Nucleus accumbens (tissue), 56 donors: ENCODE results near the gene NPBWR2.
A peak's percentile ranks its signal among the peaks of the same experiment; 100 is the strongest.
"Not testable (repeated sequence)": the region's sequence is repeated elsewhere in the genome, so short reads cannot be mapped to it uniquely, and the experiment has no call there.

Experiments
- DNase-seq, 56 donors: peaks; one replicate each; lab custom pipeline; 2025; lab: John Stamatoyannopoulos, UW

NPBWR2 gene

DNA sequence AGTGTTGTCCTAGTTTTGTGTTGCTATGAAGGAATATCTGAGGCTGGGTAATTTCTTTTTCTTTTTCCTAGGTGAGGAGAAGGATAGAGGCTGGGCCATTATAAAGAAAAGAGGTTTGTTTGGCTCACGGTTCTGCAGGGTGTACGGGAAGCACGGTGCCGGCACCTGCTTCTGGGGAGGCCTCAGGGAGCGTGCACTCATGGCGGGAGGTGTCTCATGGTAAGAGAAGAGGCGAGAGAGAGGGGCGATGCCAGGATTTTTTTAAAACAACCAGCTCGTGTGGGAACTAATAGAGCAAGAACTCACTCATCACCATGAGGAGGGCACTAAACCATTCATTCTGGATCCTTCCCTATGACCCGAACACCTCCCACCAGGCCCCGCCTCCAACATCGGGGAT lies 14.2 kb upstream of the NPBWR2 start:
- no peak for DNase-seq

DNA sequence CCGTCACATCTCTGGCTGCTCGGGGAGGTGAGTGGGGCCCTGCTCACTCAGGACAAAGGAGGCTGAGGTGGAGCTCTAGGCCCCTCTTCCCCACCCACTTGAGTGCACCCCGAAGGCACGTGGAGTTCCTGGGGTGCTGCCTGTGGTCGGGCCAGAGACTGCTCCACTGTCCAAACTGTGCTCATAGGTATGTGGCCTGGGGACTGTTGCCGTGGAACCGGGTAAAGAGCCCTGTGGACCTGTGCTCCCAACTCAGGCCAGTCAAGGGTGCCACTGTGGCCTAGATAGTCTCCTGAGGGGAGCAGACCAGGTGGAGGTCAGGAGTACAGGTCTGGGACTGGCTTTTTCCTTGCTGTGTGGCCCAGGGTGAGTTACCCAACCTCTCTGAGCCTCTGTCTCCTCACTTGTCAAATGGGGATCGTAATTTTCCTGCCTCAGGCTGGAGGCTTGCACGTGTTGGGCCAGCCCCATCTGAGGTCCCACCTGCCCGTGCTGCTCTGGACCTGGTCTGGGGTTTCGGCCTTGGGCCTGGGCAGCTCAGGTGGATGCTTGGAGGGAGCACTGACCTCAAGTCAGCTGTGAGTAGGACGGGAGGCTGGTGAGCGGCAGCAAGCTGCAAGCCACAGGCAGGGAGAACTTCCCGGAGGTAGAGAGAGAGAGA lies 12.4 kb upstream of the NPBWR2 start:
- DNase-seq, result no peak

DNA sequence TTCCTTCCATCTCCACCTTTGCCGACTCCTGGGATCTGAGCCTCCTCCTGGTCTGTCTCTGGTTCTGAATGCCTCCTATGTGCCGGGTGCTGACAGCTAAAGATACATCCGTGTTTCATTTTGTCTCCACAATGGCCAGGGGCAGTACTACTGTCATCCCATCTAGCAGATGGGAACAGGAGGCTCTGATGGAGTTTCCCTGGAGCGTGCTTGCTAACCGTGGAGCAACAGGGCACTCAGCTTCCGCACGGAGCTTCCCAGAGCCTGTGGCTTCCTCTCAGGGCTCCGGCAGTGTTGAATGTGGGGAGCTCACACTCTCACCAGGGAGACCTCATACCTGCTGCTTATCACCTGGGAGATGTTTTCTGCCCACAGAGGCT lies 11.9 kb upstream of the NPBWR2 start:
- DNase-seq, result no peak

DNA sequence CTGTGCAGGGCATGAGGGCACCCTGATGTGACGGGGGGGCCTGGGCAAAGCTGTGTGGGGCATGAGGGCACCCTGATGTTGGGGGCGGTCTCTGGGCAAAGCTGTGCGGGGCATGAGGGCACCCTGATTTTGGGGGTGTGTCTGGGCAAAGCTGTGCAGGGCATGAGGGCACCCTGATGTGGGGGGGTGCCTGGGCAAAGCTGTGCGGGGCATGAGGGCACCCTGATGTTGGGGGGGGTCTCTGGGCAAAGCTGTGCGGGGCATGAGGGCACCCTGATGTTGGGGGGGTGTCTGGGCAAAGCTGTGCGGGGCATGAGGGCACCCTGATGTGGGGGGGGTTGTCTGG lies 10.0 kb upstream of the NPBWR2 start:
- DNase-seq, result not testable (repeated sequence)

DNA sequence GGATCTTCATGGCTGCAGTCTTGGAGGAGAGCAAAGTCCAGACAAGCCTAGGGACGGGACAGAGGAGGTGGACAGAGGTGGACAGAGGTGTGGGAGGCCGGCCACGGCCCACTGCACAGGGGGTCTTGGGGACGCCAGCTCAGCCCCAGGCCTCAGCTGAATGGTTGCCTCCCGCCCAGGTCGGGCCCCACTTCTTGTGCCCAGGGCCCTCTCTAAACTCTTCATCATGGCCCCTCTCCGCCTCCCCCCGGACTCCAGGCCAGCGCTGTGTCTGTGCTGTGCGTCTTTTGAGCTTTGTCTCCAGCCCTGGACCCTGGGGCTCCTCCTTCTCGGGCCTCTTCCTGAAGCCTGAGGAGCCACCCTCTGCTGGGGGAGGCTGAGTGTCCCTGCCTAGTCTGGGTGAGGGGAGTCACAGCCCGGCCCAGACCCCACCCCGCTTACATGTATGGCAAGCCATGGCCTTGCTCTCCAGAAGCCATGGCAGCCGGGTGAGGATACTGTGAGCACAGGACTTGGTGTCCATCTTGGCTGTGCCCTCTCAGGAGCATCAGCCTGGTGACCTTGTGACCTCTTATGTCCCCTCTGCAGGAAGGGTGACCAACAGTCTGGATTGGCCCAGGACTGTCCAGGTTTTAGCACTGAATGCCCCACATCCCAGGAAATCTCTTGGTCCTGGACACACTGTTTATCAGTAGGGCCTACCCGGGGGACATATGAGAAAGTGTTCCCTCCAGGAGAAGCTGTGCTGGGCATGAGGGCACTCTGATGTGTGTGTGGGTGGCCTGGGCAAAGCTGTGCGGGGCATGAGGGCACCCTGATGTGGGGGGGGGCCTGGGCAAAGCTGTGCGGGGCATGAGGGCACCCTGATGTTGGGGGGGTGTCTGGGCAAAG lies 9.4 kb upstream of the NPBWR2 start:
- no peak for DNase-seq

DNA sequence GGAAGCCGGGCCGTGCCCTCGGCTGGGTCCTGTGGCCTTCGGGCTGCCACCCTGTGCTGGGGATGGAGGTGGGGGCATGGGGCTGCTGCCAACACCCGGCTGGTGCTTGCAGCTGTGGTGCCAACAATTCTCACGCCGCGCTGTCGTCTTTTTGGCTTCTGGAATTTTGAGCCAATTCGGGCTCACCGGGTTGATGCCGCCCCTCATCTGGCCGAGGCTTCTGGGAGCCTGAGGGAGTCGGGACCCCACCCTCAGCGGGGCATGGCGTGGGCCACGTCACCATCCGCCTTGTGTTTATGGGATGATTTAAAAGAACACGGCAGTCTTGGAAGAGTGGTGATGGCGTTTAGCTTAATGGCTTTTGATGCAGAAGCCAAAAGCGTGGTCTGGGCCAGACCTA lies 8.7 kb upstream of the NPBWR2 start:
- no peak for DNase-seq

DNA sequence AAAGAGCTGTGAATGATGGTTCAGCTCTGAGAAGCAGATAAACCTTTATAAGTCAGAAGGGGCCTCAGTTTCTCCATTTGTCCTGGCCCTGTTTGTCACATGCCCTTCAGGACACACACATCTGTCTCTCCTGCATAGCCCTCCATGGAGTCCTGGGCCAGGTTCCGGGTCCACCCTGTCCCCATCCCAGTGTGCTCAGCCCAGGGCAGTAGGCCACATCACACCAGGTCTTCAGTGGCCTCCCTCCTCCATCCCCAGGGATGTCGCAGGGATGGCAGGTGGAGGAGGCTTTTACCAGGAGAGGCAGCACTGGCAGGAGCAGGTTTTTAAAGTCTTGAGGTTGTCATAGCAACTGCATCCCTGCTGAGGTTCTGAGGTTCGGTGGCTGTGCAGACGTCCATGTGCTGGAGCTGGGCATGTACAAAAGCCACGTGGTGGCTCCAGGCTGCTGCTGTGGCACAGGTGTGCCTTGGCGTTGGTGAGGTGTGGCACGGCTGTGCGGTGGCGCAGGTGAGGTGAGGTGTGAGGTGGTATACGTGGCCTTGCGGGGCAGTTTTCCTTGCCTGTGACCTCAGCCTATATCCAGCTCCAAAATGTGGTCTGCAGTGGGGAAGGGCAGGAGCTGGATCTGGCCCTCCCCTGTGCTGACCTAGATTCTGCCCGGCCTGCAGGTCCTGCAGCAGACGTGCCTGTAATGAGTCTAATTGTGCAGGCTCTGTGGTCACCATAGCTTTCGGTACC lies 8.0 kb upstream of the NPBWR2 start:
- peak in 15 of 56 donors; percentile 19 to 61 (median 40) for DNase-seq

DNA sequence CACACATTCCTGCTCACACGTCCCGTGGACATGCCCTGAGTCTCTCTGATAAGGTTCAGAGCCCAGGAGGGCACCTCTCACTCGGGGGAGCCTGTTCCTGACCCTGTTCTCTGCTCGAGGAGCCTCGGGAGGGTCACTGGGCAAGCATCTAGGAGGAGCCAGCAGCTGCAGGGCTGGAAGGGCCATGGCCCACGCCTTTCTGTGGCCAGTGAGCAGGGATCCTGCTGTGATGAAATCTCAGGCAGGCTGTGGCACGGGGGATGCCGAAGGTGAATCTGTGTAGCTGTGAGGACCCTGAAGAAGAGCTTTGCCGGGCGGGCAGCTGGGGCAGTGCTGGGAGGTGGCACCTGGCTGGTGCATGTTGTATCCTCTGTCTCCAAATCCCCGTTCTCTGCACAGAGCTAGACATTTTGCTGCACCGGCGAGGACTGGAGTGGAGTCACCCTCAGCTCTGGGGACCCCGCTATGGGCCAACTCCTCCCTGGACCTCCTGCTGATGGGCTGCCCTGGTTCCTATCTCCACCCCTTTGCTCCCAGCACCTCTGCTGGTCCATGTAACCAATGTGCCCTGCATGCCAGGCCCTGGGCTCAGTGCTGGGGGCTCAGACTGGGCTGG lies 7.1 kb upstream of the NPBWR2 start:
- no peak for DNase-seq

DNA sequence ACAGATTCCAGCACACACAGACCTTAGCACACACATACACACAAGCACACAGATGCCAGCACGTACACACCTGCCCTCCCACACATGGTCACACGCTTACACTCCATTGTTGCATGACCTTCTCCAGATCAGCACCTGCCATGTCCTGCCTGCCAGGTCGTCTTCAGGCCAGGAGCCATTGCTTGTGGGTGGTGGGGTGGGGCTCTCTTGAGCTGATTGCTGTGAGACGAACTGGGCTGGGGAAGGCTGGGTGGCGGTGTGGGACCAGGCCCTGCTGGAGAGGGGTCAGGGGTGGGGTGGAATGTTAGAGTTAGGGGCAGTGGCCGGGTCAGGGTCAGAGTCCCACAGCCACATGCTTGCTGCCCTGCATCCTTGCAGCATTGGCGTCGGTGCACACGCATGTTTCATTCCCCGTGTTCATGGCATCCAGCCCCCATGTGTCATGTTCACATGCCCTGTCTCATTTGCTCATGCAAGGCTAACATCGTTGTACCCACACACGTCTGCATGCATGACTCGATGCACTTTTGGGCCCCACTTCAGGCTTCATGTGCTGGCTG lies 6.5 kb upstream of the NPBWR2 start:
- no peak for DNase-seq

DNA sequence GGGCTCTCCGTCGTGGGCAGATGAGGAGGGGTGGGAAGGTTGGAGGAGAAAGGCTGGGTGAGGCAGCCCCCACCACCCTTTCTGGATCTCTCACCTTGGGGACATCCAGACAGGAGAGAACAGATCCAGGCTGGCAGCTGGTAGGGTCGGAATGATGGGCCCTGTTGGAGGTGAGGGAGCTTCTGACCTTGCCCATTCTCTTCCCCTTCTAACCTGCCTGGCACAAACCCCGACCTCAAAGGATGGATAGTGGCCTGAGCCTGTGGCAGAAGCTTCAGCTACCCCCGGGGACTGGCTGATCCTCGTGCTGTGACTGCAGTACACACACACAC lies 6.0 kb upstream of the NPBWR2 start:
- DNase-seq, result no peak

DNA sequence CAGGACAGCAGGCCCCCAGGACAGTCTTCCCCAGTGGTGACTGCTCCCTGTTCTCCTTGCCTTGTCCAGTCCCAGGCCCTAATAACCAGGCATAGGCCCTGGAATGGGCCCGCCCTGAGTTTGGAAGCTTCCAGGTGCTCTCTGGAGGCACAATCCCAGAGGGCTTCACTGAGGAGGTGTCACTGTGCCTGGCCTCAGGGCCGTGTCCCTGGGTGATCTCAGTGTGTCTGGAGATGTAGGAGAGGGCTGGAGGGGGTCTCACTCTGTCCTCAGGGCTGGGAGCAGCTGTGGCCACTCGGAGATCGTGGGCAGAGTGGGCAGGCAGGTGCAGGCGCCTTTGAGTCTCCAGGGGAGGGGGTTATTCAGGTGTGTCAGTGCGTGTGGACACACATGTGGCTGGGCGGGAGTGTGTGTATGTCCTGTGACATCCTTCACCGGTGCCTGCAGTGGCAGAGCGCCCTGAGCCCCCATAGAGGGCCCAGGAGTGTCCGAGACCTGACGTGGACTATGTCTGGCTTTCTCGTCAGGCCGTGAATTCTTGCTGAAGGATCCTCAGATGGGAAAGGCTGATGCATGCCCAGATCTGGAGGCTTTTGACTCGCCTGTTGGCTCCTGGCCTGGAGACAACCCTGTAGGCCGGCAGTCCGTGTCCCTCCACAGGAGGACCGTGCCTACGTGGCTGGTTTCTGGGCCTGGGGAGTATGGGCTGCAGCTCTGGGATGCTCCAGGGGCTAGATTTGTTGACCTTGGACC lies 5.5 kb upstream of the NPBWR2 start:
- DNase-seq, result no peak

DNA sequence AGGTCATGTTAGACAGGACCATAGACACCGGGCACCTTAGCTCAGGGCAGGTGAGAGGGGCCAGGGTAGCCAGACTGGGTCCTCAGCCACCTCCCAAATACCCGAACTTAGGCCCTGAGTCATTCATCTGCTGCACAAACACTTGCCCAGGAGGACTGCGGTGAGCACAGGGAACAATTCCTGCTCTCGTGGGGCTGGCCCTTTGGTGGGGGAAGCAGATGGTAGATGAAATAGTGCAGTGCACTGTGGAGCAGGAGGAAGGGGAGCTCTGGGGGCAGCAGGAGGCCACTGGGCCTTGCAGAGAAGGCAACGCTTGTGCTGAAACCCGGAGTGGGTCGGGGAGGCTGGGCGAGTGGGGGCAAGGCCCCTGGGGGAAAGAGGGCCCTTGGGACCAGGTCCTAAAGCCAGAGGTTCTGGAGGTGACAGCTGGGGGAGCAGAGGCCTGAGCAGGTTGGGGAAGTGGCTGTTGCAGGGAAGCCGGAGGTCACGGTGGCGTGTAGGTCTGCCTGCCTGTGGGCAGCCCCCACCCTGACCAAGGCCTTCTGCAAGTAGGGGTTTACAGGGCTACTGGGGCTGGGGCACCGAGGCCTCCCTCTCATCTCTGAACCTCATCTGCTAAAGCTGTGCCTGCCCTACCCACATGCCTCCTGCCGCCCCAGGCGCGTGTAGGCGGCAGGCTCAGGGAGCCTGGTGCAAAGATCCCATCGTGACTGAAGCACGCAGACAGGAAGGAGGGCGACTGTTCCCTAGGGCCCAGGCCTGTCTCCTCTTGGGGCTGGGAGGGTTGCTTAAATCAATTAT lies 4.7 kb upstream of the NPBWR2 start:
- peak in 18 of 56 donors; percentile 19 to 74 (median 42) for DNase-seq

DNA sequence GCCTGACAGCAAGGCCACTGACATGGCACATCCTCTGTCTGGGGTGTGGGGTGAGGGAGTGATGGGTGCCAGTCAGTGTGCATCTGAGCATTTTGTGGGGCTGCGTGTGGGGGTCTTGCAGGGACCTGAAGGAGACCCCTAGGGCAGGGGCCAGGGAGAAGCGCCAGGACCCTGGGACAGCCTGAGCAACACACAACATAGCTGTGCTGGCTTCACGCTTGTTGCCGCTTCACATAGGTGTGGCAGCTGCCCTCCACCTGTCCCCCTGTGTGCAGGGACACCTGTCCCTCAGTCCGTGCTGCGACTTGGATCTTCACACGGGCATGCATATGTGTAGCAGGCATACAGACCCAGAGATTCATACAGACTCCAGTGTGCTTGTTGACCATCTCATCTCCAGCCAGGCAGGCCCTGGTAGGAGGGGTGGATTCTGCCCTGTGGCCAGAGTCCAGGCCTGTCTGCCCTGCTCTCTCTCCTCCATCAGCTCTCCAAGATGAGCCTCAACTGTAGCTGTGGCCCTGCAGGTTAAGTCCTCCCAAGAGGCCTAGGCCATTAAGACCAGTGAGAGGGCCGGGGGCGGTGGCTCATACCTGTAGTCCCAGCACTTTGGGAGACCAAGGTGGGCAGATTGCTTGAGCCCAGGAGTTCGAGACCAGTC lies 3.2 kb upstream of the NPBWR2 start:
- no peak for DNase-seq

DNA sequence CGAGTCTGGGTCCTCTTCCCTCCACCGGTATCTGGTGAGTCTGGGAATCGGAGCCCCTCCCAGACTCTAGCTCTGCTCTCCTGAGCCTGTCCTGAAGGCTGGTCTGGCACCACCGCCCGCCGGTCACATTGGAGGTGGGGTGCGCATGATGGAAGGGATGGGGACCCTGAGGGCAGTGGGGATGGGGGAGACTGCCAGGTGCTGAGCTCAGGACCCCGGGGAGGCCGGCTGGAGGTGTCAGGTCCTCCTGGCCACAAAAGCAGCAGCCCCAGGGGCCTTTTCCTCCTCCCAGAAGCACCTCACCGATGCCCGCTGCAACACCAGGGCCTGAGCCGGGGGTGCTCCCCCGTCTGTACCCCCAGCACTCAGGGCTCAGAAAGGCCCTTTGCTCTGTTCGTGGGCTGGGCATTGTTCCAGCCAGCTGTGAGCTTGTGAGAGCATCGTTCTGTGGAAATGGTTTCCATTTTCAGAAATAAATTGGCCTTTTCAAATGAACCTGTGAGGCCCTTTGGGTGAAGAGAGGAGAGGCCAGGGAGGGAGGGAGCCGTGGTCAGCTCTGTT lies 2.5 kb upstream of the NPBWR2 start:
- peak in 4 of 56 donors; percentile 27 to 47 (median 38) for DNase-seq

DNA sequence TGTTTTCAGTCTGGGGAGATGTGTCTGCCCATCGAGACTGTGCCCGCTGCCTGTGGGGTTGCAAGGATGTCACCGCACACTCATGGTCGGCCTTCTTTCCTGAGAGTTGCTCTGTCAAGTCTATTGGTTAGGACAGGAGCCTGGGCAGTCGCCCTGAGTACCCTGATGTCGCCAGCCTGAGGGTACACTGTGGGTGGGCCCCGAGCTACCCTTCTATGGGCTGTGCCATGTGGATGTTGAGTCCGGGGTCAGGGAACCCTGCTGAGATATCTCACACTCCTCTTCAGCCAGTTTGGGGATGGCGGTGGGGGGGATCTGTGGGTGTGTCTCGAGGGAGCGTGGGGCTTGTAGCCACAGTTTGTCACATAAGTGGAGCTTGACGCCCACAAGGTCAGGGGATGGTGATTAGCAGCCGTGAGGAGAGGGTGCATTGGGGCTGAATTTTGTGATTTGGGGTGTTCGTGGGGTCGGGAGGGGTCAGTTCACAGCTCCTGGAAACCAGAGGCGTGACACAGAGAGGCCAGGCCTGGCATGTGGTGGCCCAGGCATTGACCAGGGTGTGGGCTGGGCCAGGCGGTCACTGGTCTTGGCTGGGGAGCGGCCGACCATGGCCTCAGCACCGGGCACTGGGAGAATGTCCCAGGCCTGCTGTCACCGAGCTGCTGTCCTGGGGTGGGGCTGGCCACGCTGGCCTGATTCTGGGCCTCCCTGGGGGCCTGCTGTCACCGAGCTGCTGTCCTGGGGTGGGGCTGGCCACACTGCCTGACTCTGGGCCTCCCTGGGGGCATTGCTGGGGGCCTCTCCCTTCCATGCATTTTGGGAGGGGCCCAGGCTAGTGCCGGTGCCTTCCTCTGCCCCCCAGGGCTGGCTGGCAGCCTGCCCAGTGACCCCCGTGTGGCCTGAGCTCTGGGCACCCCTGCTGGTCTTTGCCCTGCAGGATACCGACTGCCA lies 1.6 kb upstream of the NPBWR2 start:
- DNase-seq, result no peak

DNA sequence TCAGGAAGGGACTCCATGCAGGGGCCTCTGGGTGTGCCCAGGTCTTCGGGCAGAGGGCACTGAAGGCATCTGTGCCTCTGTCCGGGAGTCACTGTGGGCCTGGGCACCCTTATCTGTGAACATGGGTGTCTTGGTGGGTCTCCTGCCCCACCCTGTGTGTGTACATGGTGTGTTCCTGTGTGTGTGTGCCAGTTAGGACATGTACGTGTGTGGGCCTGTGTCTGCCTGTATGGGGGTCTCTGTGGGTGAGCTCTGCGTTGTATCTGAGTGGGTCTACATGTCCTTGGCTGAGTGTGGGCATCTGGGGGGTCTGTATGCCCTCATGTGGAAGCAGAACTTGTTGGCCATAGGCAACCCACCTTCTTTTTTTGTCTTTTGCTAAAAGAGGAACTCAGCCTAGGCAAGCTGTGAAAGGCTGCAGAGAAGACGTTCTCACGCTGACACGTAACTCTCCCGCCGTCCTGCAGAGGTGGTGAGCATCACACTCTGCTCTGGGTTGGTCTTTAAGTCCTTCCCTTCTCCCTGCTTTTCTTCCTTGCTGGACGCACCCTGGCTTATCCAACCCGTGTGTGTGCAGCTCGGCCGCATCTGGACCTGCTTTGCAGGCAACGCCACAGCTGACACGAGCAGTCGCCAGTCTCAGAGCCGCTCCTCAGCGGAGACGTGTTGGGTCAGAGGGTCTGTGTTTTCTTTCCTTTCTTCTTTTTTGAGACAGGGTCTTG lies 532 bp upstream of the NPBWR2 start:
- no peak for DNase-seq
